Activated naive CD4-positive, alpha-beta T cell treated with anti-CD3 and anti-CD28 coated beads for 36 hours (primary cell): ENCODE measurements around the gene POMGNT2. TPM values are rescaled to one million over a fixed set of nuclear protein-coding genes. Genes with fewer than 3 reads are reported as not detected.
A peak's percentile ranks its signal among the peaks of the same experiment; 100 is the strongest.

Experiments
- CTCF ChIA-PET: fragments of 350-600 bp; sonication (Branson Sonifier 250); formaldehyde crosslinking; loops from one replicate; lab custom pipeline; 2021; ENCODE audit warnings: antibody characterized with exemption; lab: Charles Lee
- DNase-seq: peaks from one replicate; pipeline ENCODE4 v3.0.0-alpha.2; 2020
- H3K27ac Mint-ChIP-seq: one replicate; pipeline ENCODE4 v1.8.0; 2021; ENCODE audit warnings: mild to moderate bottlenecking, mixed read lengths
- H3K27me3 Mint-ChIP-seq: one replicate; pipeline ENCODE4 v1.8.0; 2021; ENCODE audit warnings: low read depth, mixed read lengths
- H3K36me3 Mint-ChIP-seq: one replicate; pipeline ENCODE4 v1.8.0; 2021; ENCODE audit warnings: low read depth, mixed read lengths
- H3K4me1 Mint-ChIP-seq: one replicate; pipeline ENCODE4 v1.8.0; 2021; ENCODE audit warnings: low read depth, mixed read lengths
- H3K4me3 Mint-ChIP-seq: one replicate; pipeline ENCODE4 v1.8.0; 2021; ENCODE audit warnings: mild to moderate bottlenecking, moderate library complexity, mixed read lengths
- H3K9me3 Mint-ChIP-seq: one replicate; pipeline ENCODE4 v1.8.0; 2021; ENCODE audit warnings: mixed read lengths
- intact Hi-C: fragments of 100-400 bp; cut with micrococcal nuclease; formaldehyde crosslinking; loops from one replicate; pipeline ENCODE4 v1.15.1; 2023
- total RNA-seq, 2 experiments: library from RNA; stranded (reverse); gene quantifications; one replicate each; pipeline ENCODE4 v1.2.3, GENCODE V29; 2021

The POMGNT2 gene
- total RNA-seq: 1 to 10 TPM; 7.6 to 8.0 TPM

GRCh38 chr3:43105596-43106292 lies at the start of gene POMGNT2:
Gene POMGNT2 (minus strand): TSS chr3:43106079. CDS start chr3:43081431, 24,648 bp downstream.
- Mint-ChIP-seq H3K27ac (no peak within 1 kb of the TSS), H3K4me3 (peak within 1 kb of the TSS; percentile 77), H3K27me3 (no peaks in the 10 kb centered on the region), H3K4me1 (peaks cover 20% of the 10 kb centered on the region), H3K9me3 (no peaks in the 10 kb centered on the region), H3K36me3 (no peaks in the 10 kb centered on the region)
- intact Hi-C loops: loop anchor here (10.0 kb wide), 1 partner anchor 301 kb away; the partner anchor contains the start of genes ACKR2 and HIGD1A
- DNase-seq: peak; percentile 93
- CTCF ChIA-PET: interaction anchor here (0.6 to 2.7 kb wide), 3 partner anchors 142 to 150 kb away, joined by 3 to 15 read pairs (median 3); no protein-coding TSS in a partner anchor

DNA sequence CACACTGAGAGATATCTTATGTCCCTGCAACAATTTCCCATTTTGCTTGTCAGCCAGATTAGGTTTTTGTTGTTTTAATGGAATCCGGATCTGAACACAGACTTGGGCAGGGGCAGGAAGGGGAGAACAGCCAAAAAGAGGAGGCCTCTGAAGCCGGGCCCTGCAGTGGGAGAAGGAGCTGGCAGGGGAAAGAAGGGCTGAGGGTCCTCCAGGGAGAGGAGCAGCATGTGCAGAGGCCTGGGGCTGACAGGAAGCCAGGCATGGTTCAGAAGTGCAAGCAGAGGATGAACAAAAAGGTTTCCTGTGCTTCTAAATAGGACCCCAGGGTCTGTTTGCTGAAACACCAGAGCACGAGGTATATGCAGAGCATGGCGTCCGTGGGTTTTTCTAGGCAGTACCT lies 49.1 kb upstream of the POMGNT2 start:
- Mint-ChIP-seq H3K27ac (no peak overlapping the region), H3K9me3 (no peaks in the 10 kb centered on the region), H3K4me3 (no peak overlapping the region), H3K27me3 (no peaks in the 10 kb centered on the region), H3K36me3 (no peaks in the 10 kb centered on the region), H3K4me1 (peaks cover 14% of the 10 kb centered on the region)
- DNase-seq: no peak
- CTCF ChIA-PET: interaction anchor here (0.8 kb wide), 1 partner anchor 194 kb away, joined by 5 read pairs; no protein-coding TSS in a partner anchor
- intact Hi-C loops: no loop called here

DNA sequence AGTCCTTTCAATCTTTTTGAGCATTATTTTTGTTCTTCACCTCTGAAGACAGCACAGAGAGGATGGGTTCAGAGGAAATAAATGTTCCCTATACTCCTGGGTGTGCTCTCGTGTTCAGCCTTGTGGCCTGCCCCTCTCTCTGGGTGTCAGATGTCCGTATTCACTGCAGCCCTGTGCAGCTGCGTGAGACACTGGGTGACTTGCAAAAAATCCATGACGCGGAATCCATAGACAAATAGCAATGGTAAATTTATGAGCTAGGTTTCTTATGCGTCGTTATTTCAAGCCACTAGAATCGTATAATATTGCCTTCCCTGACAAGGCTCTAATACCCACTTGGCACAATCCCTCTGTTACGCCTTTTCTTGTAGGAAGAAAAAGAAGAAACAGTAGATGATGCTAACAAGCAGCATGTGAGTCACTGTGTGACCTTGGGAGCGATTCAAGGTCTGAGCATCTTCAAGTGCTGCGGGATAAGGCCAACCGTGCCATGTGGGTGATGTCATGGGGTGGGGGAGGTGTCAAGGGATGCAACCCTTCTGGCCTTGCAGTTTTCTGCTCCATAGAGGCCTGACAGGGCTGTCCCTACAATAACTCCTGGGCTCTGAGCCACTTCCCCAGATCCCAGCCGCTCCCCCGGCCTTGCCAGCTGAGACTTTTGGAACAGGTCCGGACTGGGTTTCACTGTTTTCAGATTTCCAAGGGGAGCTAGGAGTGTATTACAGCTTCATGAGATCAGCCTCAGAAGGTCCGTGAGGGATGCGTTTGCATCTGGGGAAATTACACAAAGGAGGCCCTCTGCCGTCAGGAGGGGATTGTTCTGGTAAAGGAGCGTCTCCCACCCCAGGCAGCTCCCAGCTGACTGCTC lies 47.6 kb upstream of the POMGNT2 start:
- H3K36me3 Mint-ChIP-seq: no peaks in the 10 kb centered on the region
- intact Hi-C loops: no loop called here
- H3K9me3 Mint-ChIP-seq: no peaks in the 10 kb centered on the region
- CTCF ChIA-PET: interaction anchor here (0.6 to 1.2 kb wide), 3 partner anchors 16 to 190 kb away, joined by 3 read pairs; no protein-coding TSS in a partner anchor
- no peak overlapping the region for H3K27ac Mint-ChIP-seq
- no peak overlapping the region for H3K4me3 Mint-ChIP-seq
- peaks cover 14% of the 10 kb centered on the region for H3K4me1 Mint-ChIP-seq
- H3K27me3 Mint-ChIP-seq: no peaks in the 10 kb centered on the region
- no peak for DNase-seq

DNA sequence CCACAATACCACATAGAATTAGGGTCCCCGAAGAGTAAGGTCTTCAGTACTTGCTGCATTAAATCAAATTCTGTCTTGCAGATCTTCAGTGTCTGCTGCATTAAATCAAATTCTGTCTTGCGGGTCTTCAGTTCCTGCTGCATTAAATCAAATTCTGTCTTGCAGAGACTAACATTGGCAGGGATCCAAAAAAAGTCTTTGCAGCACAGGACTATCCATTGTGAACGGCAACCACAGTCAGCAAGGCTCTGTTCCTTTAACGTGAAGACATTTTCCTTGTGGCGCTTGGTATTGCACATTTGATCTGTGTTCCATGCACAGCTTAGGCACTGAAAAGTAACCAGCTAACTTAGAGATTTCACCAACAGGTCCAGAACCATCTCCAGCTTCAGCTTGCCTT lies 46.8 kb upstream of the POMGNT2 start:
- H3K27ac Mint-ChIP-seq: no peak overlapping the region
- H3K36me3 Mint-ChIP-seq: no peaks in the 10 kb centered on the region
- CTCF ChIA-PET: interaction anchor here (0.6 kb wide), 1 partner anchor 127 kb away, joined by 3 read pairs; no protein-coding TSS in a partner anchor
- no peaks in the 10 kb centered on the region for H3K9me3 Mint-ChIP-seq
- intact Hi-C loops: no loop called here
- no peaks in the 10 kb centered on the region for H3K27me3 Mint-ChIP-seq
- no peak overlapping the region for H3K4me3 Mint-ChIP-seq
- no peak for DNase-seq
- peaks cover 14% of the 10 kb centered on the region for H3K4me1 Mint-ChIP-seq

DNA sequence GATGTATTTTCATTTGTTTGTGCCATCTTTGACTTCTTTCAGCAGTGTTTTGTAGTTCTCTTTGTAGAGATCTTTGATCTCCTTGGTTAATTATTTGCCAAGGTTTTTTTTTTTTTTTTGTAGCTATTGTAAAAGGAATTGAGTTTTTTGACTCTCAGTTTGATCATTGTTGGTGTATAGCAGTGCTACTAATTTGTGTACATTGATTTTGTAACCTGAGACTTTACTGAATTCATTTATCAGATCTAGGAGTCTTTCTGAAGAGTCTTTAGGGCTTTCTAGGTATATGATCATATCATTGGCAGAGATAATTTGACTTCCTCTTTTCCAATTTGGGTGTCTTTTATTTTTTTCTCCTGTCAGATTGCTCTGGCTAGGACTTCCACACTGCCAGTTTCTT lies 42.2 kb upstream of the POMGNT2 start:
- Mint-ChIP-seq H3K9me3 (no peaks in the 10 kb centered on the region), H3K4me3 (no peak overlapping the region), H3K4me1 (no peaks in the 10 kb centered on the region), H3K27me3 (no peaks in the 10 kb centered on the region), H3K36me3 (no peaks in the 10 kb centered on the region), H3K27ac (no peak overlapping the region)
- DNase-seq: no peak
- CTCF ChIA-PET: no interaction called here
- intact Hi-C loops: no loop called here

DNA sequence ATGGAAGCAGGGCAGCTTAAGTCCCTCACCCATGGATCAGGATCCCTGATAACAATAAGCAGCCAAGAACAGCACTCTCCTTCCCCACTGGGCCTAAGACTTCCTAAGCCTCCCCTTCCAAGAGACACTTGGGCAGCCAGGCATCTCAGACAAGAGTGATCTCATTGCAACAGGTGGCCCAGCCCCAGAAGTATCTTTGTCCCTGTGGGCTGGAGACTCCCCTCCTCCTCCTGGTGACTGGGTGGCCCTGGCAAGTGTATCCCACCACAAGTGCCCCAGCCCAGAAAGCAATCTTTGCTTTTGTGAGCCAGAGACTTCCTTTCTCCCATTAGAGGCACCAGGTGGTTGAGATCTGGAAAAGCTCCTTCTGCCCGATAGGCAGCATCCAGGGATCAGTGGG lies 40.7 kb upstream of the POMGNT2 start:
- no peaks in the 10 kb centered on the region for H3K36me3 Mint-ChIP-seq
- H3K27me3 Mint-ChIP-seq: no peaks in the 10 kb centered on the region
- H3K4me3 Mint-ChIP-seq: no peak overlapping the region
- no peak for DNase-seq
- intact Hi-C loops: no loop called here
- H3K27ac Mint-ChIP-seq: no peak overlapping the region
- CTCF ChIA-PET: no interaction called here
- H3K4me1 Mint-ChIP-seq: peaks cover 5% of the 10 kb centered on the region
- no peaks in the 10 kb centered on the region for H3K9me3 Mint-ChIP-seq

DNA sequence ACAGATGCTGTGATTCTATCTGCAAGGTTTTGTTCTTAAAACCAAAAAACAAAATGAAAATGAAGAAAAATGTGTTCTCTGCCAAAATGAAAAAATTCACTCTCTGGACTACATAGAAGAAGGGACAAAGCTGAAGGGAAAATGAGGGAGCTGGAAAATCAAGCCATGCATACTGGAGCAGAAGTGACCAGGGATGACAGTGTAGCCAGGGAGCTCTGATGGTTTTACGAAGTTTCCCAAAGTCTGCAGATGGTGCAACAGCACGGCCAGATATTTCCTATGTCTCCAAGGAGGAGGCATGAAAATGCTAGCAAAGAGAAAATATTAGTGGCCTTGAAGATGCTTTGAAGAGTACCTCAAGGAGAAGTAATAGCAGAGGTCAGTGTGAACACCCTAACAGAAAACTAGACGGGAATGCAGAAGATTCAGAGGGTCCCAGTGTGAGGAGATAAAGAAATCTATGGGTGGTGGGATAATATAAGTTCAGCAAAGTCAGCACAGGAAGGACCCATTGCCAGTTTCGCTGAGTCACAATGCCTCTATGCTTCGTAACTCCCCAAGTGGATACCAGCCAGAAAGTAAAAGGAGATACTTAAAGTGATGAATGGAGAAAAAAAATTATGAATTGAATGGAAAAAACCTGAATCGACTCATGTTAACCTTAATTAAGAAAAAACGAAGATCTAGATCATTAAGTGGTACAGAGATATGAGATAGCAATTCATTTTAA lies 39.0 kb upstream of the POMGNT2 start:
- Mint-ChIP-seq H3K4me3 (no peak overlapping the region), H3K36me3 (no peaks in the 10 kb centered on the region), H3K27me3 (no peaks in the 10 kb centered on the region), H3K4me1 (peaks cover 5% of the 10 kb centered on the region), H3K9me3 (no peaks in the 10 kb centered on the region), H3K27ac (no peak overlapping the region)
- CTCF ChIA-PET: no interaction called here
- DNase-seq: no peak
- intact Hi-C loops: no loop called here

- CTCF ChIA-PET: interaction anchor here (0.6 kb wide), 1 partner anchor 534 kb away, joined by 3 read pairs; no protein-coding TSS in a partner anchor
- H3K9me3 Mint-ChIP-seq: no peaks in the 10 kb centered on the region
- no peaks in the 10 kb centered on the region for H3K36me3 Mint-ChIP-seq
- DNase-seq: no peak
- no peak overlapping the region for H3K4me3 Mint-ChIP-seq
- peaks cover 5% of the 10 kb centered on the region for H3K4me1 Mint-ChIP-seq
- intact Hi-C loops: no loop called here
- no peaks in the 10 kb centered on the region for H3K27me3 Mint-ChIP-seq
- H3K27ac Mint-ChIP-seq: no peak overlapping the region
These were observed 36.6 kb upstream of the POMGNT2 start for GRCh38 chr3:43142472-43142871.

- H3K4me1 Mint-ChIP-seq: peaks cover 5% of the 10 kb centered on the region
- H3K9me3 Mint-ChIP-seq: peaks cover 7% of the 10 kb centered on the region
- no peak overlapping the region for H3K4me3 Mint-ChIP-seq
- CTCF ChIA-PET: interaction anchor here (0.5 kb wide), 1 partner anchor 877 kb away, joined by 7 read pairs; no protein-coding TSS in a partner anchor
- no peaks in the 10 kb centered on the region for H3K36me3 Mint-ChIP-seq
- H3K27me3 Mint-ChIP-seq: no peaks in the 10 kb centered on the region
- H3K27ac Mint-ChIP-seq: no peak overlapping the region
- no peak for DNase-seq
- intact Hi-C loops: no loop called here
These were observed 32.8 kb upstream of the POMGNT2 start for GRCh38 chr3:43138488-43139231.

DNA sequence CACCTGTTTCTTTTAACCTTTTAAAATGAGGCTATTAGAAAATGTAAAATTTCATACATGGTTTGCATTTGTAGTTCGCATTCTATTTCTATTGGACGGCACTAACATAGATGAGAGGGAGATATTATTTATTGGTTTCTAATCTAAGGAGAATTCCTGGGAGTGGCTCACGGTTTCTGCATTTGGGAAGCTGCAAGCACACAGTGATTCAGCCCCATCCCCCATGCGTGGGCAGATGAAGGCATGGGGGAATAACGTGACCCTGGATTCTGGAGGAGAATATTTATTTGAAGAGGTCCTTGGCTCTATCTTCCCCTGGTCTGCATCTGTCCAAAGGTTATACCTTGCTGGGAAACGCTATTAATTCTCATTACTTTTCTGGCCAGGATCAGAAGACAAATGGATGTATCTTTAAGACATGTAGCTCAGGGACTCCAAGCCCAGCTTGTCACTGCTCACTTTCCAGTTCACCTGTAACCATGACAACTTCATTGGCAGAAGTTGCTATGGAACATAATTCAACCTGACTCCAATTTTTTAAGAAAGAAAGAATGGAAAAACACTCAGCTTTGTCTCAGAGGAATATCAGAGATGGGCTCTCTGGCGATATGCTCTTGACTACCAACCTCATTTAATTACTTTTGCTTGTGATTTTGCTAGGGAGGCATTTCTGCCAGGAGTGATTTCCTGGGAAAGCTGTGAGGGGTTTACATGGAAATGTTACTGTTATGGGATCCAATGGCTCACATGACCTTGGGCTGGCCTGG lies 27.2 kb upstream of the POMGNT2 start:
- no peak for DNase-seq
- no peaks in the 10 kb centered on the region for H3K27me3 Mint-ChIP-seq
- CTCF ChIA-PET: interaction anchor here (1.4 kb wide), 1 partner anchor 171 kb away, joined by 9 read pairs; no protein-coding TSS in a partner anchor
- intact Hi-C loops: no loop called here
- no peaks in the 10 kb centered on the region for H3K4me1 Mint-ChIP-seq
- H3K4me3 Mint-ChIP-seq: no peak overlapping the region
- H3K36me3 Mint-ChIP-seq: no peaks in the 10 kb centered on the region
- H3K27ac Mint-ChIP-seq: no peak overlapping the region
- peaks cover 7% of the 10 kb centered on the region for H3K9me3 Mint-ChIP-seq

DNA sequence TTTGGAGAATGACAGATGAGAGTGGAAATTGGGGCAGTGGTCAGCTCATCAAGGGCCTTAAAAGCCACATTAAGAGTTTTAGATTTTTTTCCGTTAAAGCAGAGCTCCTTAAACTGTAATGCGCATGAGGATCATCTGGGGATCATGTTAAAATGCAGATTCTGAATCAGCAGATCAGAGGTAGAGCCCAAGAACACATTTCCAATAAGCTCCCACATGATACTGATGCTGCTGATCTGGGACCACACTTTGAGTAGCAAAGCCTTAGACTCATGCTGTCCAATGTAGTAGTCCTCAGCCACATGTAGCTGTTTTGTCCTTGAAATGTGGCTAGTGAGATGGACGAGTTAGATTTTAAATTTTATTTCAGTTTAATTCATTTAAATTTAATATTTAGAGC lies 26.3 kb upstream of the POMGNT2 start:
- no peaks in the 10 kb centered on the region for H3K27me3 Mint-ChIP-seq
- no peaks in the 10 kb centered on the region for H3K4me1 Mint-ChIP-seq
- DNase-seq: no peak
- intact Hi-C loops: no loop called here
- peaks cover 7% of the 10 kb centered on the region for H3K9me3 Mint-ChIP-seq
- CTCF ChIA-PET: interaction anchor here (1.4 kb wide), 1 partner anchor 170 kb away, joined by 9 read pairs; no protein-coding TSS in a partner anchor
- no peak overlapping the region for H3K4me3 Mint-ChIP-seq
- H3K27ac Mint-ChIP-seq: no peak overlapping the region
- H3K36me3 Mint-ChIP-seq: no peaks in the 10 kb centered on the region
